ENCODE data around the gene MUC2.

The MUC2 gene

DNA sequence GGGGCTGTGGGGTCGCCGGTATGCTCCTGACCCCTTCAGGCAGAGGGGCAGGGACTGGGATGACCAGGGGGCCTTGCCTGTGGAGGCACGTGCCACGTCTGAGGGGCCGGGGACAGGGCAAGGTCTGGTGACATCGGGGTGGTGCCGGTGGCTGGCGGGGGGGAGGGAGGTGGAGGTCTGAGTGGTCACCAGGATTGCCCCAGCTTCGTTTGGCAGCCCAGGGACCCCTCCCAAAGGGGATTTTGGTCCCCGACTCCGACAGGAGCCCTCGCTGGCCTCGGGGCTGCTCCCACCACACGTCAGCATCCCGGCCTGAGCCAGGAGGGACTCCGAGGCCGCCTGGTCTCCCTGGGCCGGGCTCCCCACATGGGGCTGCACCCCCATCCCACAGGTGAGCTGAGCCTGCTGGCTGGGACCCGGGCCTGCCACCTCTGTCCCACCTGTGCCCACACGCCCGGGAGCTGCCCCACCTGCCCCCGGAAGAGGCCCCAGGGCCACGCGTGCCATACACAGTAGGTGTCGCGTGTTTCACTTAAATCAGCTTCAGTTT lies 37.1 kb upstream of the MUC2 start:
- no peak overlapping the region for H3K4me3 ChIP-seq (ENCODE audit: low read length)
- no peak for DNase-seq (ENCODE audit: low read depth)
- no peak for TF ChIP-seq CTCF (IDR thresholded peaks at IDR 0.05; ENCODE audit: insufficient read depth, low read depth, low read length, missing control alignments)

- TF ChIP-seq CTCF (IDR thresholded peaks at IDR 0.05; ENCODE audit: insufficient read depth, low read depth, low read length, missing control alignments): no peak
- no peak overlapping the region for H3K4me3 ChIP-seq (ENCODE audit: low read length)
- DNase-seq (ENCODE audit: low read depth): no peak
Measured at GRCh38 chr11:1038361-1038760, 36.3 kb upstream of the MUC2 start.

DNA sequence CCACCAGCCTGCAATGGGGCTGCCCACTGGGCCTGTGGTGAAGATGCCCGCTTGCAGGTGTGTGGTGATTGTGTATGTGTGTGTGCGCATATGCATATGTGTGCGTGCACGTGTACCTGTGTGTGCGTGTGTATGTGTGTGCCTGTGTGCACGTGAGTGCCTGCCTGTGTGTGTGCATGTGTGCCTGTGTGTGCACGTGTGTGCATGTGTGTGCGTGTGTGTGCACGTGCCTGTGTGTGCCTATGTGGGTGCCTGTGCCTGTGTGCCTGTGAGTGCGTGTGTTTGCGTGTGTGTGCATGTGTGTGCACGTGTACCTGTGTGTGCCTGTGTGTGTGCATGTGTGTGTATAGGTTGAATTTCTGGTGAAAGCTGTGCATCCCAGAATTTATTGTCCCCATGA lies 35.8 kb upstream of the MUC2 start:
- DNase-seq (ENCODE audit: low read depth): no peak
- TF ChIP-seq CTCF (IDR thresholded peaks at IDR 0.05; ENCODE audit: insufficient read depth, low read depth, low read length, missing control alignments): no peak
- H3K4me3 ChIP-seq (ENCODE audit: low read length): no peak overlapping the region

DNA sequence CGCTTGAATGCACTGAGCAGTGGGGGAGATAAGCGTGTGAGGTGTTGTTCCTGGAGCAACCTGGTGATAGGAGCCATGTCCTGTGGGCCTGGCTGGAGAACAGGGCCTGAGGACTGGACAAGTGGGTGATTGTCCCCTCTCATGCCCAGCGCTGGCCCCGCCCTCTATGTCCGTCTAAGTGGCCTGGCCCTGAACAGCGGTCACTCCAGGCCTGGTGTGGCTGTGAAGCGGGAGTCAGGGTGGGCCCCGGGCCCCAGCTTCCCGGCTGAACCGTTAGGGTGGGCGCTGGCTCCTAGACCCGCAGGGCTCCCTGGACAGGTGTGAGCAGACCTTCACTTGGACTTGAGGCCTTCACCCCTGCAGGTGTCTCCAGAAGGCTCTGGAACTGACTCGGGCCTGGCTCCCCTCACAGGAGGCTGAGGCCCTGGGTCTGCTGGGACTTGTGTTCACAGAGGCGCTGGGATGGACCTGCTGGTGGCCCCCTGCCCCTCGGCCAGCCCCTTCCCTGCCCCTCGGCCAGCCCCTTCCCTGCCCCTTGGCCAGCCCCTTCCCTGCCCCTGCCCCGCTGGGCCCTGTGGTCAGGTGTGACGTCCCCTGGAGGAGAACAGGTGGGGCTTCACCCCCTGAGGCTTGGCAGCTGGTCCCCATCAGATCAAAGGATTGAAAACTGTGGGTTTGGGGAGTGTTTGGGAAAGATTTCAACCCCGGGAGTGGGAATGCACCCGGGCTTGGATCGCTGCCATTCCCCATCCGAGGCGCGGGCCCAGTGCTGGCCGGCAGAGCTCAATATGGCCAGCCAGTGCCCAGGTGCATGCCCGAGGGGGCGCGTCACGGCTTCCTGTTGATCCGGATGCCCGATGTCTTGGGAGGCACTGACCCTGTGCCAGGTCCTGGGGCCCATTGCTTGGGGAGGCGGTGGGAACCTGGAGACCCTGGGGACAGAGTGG lies 34.9 kb upstream of the MUC2 start:
- TF ChIP-seq CTCF (IDR thresholded peaks at IDR 0.05; ENCODE audit: insufficient read depth, low read depth, low read length, missing control alignments): no peak
- DNase-seq (ENCODE audit: low read depth): no peak

GRCh38 chr11:1040428-1041148 lies 34.1 kb upstream of the MUC2 start:
- no peak for DNase-seq (ENCODE audit: low read depth)
- no peak for TF ChIP-seq CTCF (IDR thresholded peaks at IDR 0.05; ENCODE audit: insufficient read depth, low read depth, low read length, missing control alignments)
- no peak overlapping the region for H3K4me3 ChIP-seq (ENCODE audit: low read length)

More for the DNA sequence above, 34.9 kb upstream of the MUC2 start:
- H3K4me3 ChIP-seq (ENCODE audit: low read length): no peak overlapping the region

DNA sequence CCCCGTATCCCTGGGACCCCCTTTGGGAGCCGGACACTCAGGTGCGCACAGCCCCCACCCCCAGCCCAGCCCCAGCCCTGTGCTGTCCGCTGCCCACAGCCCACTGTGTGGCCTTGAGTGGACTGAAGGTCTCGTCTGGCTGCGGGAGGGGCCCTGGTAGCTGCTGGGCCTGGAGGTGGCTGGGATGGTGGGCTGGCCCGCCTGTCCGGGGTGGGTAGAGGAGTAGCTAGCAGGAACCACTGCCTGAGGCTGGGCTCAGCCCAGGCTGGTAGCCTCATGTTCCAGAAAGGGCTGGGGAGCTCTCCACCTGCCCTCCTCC lies 33.6 kb upstream of the MUC2 start:
- no peak for TF ChIP-seq CTCF (IDR thresholded peaks at IDR 0.05; ENCODE audit: insufficient read depth, low read depth, low read length, missing control alignments)
- no peak for DNase-seq (ENCODE audit: low read depth)
- H3K4me3 ChIP-seq (ENCODE audit: low read length): no peak overlapping the region
